Choroid plexus epithelial cell (primary cell): ENCODE results near the gene OR10G6.

Source experiments
- DNase-seq: peaks from one replicate; pipeline ENCODE4 v3.0.0-alpha.2; 2010; ENCODE audit warnings: low read depth
- H3K4me3 ChIP-seq: 2 replicates; pipeline ENCODE4 v1.5.1; 2011; ENCODE audit warnings: low read depth, mild to moderate bottlenecking, control low read depth, low read length, moderate library complexity
- CTCF ChIP-seq: conservative IDR thresholded peaks from 2 replicates; pipeline ENCODE4 v1.5.1; 2011; ENCODE audit warnings: low read depth, mild to moderate bottlenecking, control low read depth, inconsistent platforms, low read length, moderate library complexity

OR10G6 gene

GRCh38 chr11:123945132-123945531, 49.8 kb downstream of the OR10G6 start:
- no peak overlapping the region for H3K4me3 ChIP-seq
- DNase-seq, result no peak
- no peak for TF ChIP-seq CTCF
